ENCODE measurements around the gene HDX.
"Not testable (repeated sequence)": the region's sequence is repeated elsewhere in the genome, so short reads cannot be mapped to it uniquely, and the experiment has no call there.

Gene HDX

GRCh38 chrX:84336646-84337045 is 165.6 kb downstream of the HDX start:
- DNase-seq, result no peak

DNA sequence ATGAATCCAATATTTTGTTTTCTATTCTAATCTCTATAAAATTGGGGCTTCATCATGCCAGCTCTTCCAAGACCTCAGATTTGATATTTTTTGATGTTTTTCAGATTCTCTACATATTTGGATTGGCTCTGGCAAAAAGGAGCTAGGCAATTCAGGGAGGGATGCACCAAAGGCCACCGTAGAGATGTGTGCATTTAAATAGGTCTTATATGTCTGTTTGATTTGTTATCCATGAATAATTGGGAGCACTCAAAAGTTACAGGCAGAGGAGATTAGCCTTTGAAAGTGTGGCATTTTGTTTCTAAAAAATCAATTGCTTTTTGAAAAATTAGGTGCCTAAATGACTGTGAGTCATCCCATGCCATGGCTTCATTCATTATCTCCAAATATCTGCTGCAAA is 167.1 kb downstream of the HDX start:
- DNase-seq, result no peak

DNA sequence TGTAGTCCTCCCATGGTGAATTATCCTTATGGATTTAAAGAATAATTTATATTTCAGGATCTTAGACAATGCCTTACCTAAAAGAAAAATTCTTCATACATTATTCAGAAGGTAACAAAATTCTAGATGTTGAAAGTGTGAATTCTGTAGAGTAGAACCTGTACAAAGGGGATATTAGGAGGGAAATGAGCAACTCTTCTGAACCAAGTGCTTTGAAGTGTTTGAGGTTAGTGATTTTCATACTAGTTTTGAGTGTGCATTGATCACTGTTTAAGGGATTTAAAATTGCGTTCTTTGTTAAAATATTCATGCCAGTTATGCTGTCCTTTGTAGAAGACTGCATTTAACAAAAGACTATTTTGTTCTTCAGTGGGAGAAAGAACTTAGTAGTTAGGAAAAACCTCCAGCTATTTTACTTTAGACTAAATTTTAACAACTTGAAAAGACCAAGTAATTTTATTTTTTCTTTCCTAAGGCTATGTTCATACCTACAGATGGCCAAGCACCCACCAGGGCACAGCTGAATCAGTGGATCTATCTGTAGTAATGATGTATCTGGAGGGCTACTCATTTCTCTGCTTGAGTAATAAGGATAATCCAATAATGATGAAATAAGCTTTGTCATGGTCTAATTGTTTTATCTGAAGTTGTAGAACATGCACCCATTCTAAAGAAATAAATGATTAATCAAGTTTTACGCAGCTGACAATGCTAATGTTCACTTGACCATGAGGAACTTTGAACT is 180.0 kb downstream of the HDX start:
- no peak for DNase-seq

DNA sequence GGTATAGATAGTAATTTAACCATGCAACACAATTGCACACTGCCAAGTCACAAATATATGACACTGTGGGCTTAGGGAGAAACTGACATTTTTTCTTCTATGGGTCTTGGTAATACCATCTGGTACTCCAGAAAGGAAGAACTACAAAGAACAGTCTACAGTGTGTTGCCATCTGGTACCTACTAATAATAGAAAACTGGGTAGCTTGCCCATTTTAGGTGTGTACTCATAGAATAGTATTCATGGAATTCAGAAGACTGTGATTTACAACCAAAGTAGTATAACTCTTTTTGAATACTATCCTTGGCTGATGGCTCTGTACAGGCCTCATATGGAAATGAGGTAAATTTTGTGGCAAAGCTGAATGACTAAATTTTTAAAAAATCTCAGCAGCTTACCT is 181.6 kb downstream of the HDX start:
- no peak for DNase-seq

GRCh38 chrX:84320023-84320422 is 182.2 kb downstream of the HDX start:
- no peak for DNase-seq

GRCh38 chrX:84318661-84319060 is 183.6 kb downstream of the HDX start:
- no peak for DNase-seq

DNA sequence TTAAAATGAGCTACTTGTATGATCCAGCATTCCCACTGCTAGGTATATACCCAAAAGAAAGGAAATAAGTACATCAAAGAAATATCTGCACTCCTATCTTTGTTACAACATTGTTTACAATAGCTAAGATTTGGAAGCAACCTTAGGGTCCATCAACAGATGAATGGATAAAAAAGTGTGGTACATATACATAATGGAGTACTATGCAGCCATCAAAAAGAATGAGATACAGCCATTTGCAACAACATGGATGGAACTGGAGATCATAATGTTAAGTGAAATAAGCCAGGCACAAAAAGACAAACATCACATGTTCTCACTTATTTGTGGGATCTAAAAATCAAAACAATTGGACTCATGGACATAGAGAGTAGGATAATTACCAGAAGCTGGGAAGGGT is 186.3 kb downstream of the HDX start:
- DNase-seq, result not testable (repeated sequence)
